GM12878 (cell line): Measurements from ENCODE around the gene CCL16. TPM values are rescaled to one million over a fixed set of nuclear protein-coding genes. Genes with fewer than 3 reads are reported as not detected.

ENCODE experiments used
- ATAC-seq: fragments of 200-7000 bp; cut with Tn5 transposase; 3 replicates; pipeline ENCODE4 v1.9.1; 2020; ENCODE audit warnings: mild to moderate bottlenecking, moderate library complexity
- BruUV-seq: library from RNA; stranded (reverse); fragments of 400-500 nt; replicated peaks from 2 replicates; lab custom pipeline; 2021; lab: Mats Ljungman, UMichigan
- CTCF ChIA-PET: fragments of 300-600 bp; sonication (Branson Sonifier 250); formaldehyde crosslinking; extraction: SDS; loops from one replicate; lab custom pipeline; 2021; ENCODE audit warnings: inconsistent platforms; lab: Yijun Ruan, JAX
- POLR2A ChIA-PET: fragments of 350-600 bp; formaldehyde crosslinking; extraction: SDS; loops from one replicate; lab custom pipeline; 2021; ENCODE audit warnings: inconsistent platforms; lab: Charles Lee
- RAD21 ChIA-PET: fragments of 300-600 bp; sonication (Branson Sonifier 250); formaldehyde crosslinking; loops from one replicate; lab custom pipeline; 2023; ENCODE audit warnings: antibody characterized with exemption; ENCODE audit not compliant: unreplicated experiment; lab: Charles Lee
- SMC1A ChIA-PET: fragments of 300-600 bp; sonication (Branson Sonifier 250); formaldehyde crosslinking; loops from one replicate; lab custom pipeline; 2023; ENCODE audit not compliant: unreplicated experiment, uncharacterized antibody; lab: Charles Lee
- DNase-seq: peaks from one replicate; pipeline ENCODE4 v3.0.0-alpha.2; 2011; ENCODE audit warnings: low read depth, low spot score
- FAIRE-seq: peaks from 3 replicates; lab custom pipeline; 2011; peaks lifted over from hg19 to GRCh38; lab: Jason Lieb, UNC
- H2AFZ ChIP-seq: 2 replicates; pipeline ENCODE4 v1.6.0; 2011; ENCODE audit warnings: low read depth, low read length, control low read depth; ENCODE audit not compliant: control insufficient read depth
- H3K27ac ChIP-seq: 2 replicates; pipeline ENCODE4 v1.5.1; 2011; ENCODE audit warnings: control low read depth; ENCODE audit not compliant: control insufficient read depth, insufficient read depth
- H3K27me3 ChIP-seq, 2 experiments: replicated peaks in 1 of 2; 2 replicates each; pipeline versions ENCODE4 v1.6.0 to v1.6.1; 2011; ENCODE audit warnings: low read length in 1 of 2; ENCODE audit not compliant: control insufficient read depth in 2 of 2, insufficient read depth in 2 of 2
- H3K36me3 ChIP-seq, 2 experiments: 2 replicates each; pipeline ENCODE4 v1.5.1; 2011; ENCODE audit warnings: low read length in 1 of 2; ENCODE audit not compliant: control insufficient read depth in 2 of 2, insufficient read depth in 2 of 2
- H3K4me1 ChIP-seq: 2 replicates; pipeline ENCODE4 v1.6.1; 2011; ENCODE audit warnings: mild to moderate bottlenecking, low read length, moderate library complexity, mixed read lengths; ENCODE audit not compliant: control insufficient read depth, insufficient read depth
- H3K4me2 ChIP-seq: 2 replicates; pipeline ENCODE4 v1.6.0; 2011; ENCODE audit warnings: control low read depth; ENCODE audit not compliant: control insufficient read depth, insufficient read depth
- H3K4me3 ChIP-seq: fragments of 200-600 bp; sonication (generic); 2 replicates; pipeline ENCODE4 v1.5.1; 2016
- H3K79me2 ChIP-seq: 2 replicates; pipeline ENCODE4 v1.6.0; 2011; ENCODE audit warnings: low read length; ENCODE audit not compliant: control insufficient read depth, insufficient read depth
- H3K9ac ChIP-seq: 2 replicates; pipeline ENCODE4 v1.8.0; 2011; ENCODE audit warnings: low read length, control low read depth, mixed read lengths; ENCODE audit not compliant: control insufficient read depth, insufficient read depth
- H3K9me3 ChIP-seq: replicated peaks from 3 replicates; pipeline ENCODE4 v1.5.1; 2011; ENCODE audit warnings: mild to moderate bottlenecking, low read length; ENCODE audit not compliant: control insufficient read depth, insufficient read depth
- H4K20me1 ChIP-seq: 2 replicates; pipeline ENCODE4 v1.6.0; 2011; ENCODE audit not compliant: control insufficient read depth, insufficient read depth
- BRCA1 ChIP-seq: IDR thresholded peaks from 2 replicates; pipeline ENCODE4 v1.6.1; 2011; ENCODE audit warnings: low read depth, low read length, improper control_type of control experiment
- EZH2 ChIP-seq: IDR thresholded peaks from 2 replicates; pipeline ENCODE4 v1.6.1; 2012; ENCODE audit warnings: low read depth, mild to moderate bottlenecking, control low read depth, inconsistent platforms, low read length, borderline replicate concordance; ENCODE audit not compliant: control insufficient read depth
- HDAC2 ChIP-seq: fragments of 200-600 bp; sonication (generic); IDR thresholded peaks from 2 replicates; pipeline ENCODE4 v1.6.1; 2017
- HDGF ChIP-seq: fragments of 450-650 bp; IDR thresholded peaks from 2 replicates; pipeline ENCODE4 v1.6.1; 2016; ENCODE audit warnings: antibody characterized with exemption
- KAT2A ChIP-seq: conservative IDR thresholded peaks from 2 replicates; pipeline ENCODE4 v1.6.1; 2011; ENCODE audit warnings: low read depth, low read length; ENCODE audit not compliant: control insufficient read depth
- MEF2A ChIP-seq: IDR thresholded peaks from 2 replicates; pipeline ENCODE4 v1.6.1; 2011; ENCODE audit warnings: low read depth, mild to moderate bottlenecking, low read length, moderate library complexity; ENCODE audit not compliant: insufficient read depth
- MLLT1 ChIP-seq: fragments of 450-650 bp; IDR thresholded peaks from 2 replicates; pipeline ENCODE4 v1.6.1; 2016; ENCODE audit warnings: mild to moderate bottlenecking
- MYB ChIP-seq: fragments of 150-350 bp; IDR thresholded peaks from 2 replicates; pipeline ENCODE4 v1.6.1; 2014; ENCODE audit warnings: mild to moderate bottlenecking, low read depth, low read length, borderline replicate concordance
- MYC ChIP-seq: IDR thresholded peaks from 2 replicates; pipeline ENCODE4 v1.6.1; 2011; ENCODE audit warnings: mild to moderate bottlenecking, low read length, moderate library complexity, inconsistent platforms; ENCODE audit not compliant: insufficient read depth, insufficient replicate concordance, insufficient read length, severe bottlenecking
- NFYA ChIP-seq: IDR thresholded peaks from 2 replicates; pipeline ENCODE4 v1.6.1; 2011; ENCODE audit warnings: low read depth, mild to moderate bottlenecking, low read length, improper control_type of control experiment, borderline replicate concordance
- POLR2AphosphoS2 ChIP-seq: IDR thresholded peaks from 2 replicates; pipeline ENCODE4 v1.6.1; 2011; ENCODE audit warnings: low read depth, mild to moderate bottlenecking, low read length, improper control_type of control experiment, moderate library complexity
- POLR2AphosphoS5 ChIP-seq: IDR thresholded peaks from 2 replicates; pipeline ENCODE4 v1.6.1; 2011; ENCODE audit warnings: mild to moderate bottlenecking, low read length, inconsistent platforms
- SMAD5 ChIP-seq: IDR thresholded peaks from 2 replicates; pipeline ENCODE4 v1.6.1; 2016; ENCODE audit warnings: antibody characterized with exemption, low read depth
- STAT1 ChIP-seq: fragments of 450-650 bp; conservative IDR thresholded peaks from 2 replicates; pipeline ENCODE4 v1.6.1; 2014; ENCODE audit warnings: antibody characterized with exemption, mild to moderate bottlenecking
- USF1 ChIP-seq: IDR thresholded peaks from 2 replicates; pipeline ENCODE4 v1.6.1; 2011; ENCODE audit warnings: borderline replicate concordance, low read depth, mild to moderate bottlenecking, moderate library complexity, mixed read lengths, low read length; ENCODE audit not compliant: insufficient read depth; ENCODE audit errors: extremely low read length
- YBX1 ChIP-seq: fragments of 450-650 bp; IDR thresholded peaks from 2 replicates; pipeline ENCODE4 v1.6.1; 2016; ENCODE audit warnings: antibody characterized with exemption
- ZBTB4 ChIP-seq: fragments of 450-650 bp; formaldehyde crosslinking; IDR thresholded peaks from 2 replicates; pipeline ENCODE4 v1.4.0; 2022; ENCODE audit warnings: mild to moderate bottlenecking, moderate library complexity
- ZNF24 ChIP-seq: fragments of 450-650 bp; IDR thresholded peaks from 2 replicates; pipeline ENCODE4 v1.6.1; 2017; ENCODE audit warnings: antibody characterized with exemption, mild to moderate bottlenecking
- in situ Hi-C: fragments of 300-500 bp; cut with MboI; formaldehyde crosslinking; loops from 9 replicates; pipeline ENCODE4 v1.14.3; 2018; ENCODE audit warnings: mixed read lengths
- intact Hi-C: fragments of 100-400 bp; cut with micrococcal nuclease; formaldehyde crosslinking; loops from one replicate; pipeline ENCODE4 v1.14.2; 2022; ENCODE audit not compliant: unreplicated experiment
- polyA plus RNA-seq, 11 experiments: library from polyadenylated mRNA; depleted of rRNA in 4 of 11; unstranded in 6 of 11; stranded (reverse) in 5 of 11; fragments of >200 nt; fragmentation: Nextera tagmentation in 4 of 11; fragmentation: Illumina TruSeq in 1 of 11; extraction: Ambion mirVana in 4 of 11; extraction: Trizol in 1 of 11; gene quantifications; 1 replicate in 1 of 11; 2 replicates in 10 of 11; pipeline versions ENCODE4 v1.2.1 to v1.2.3, GENCODE V29; 2011 to 2016; ENCODE audit warnings: inconsistent platforms in 2 of 11, missing spikeins in 2 of 11, low read depth in 1 of 11
- total RNA-seq, 4 experiments: library from RNA; depleted of rRNA in 3 of 4; stranded (reverse); fragments of >200 nt in 3 of 4; fragmentation: Illumina TruSeq in 1 of 4; extraction: Trizol in 1 of 4; gene quantifications; 2 replicates each; pipeline versions ENCODE4 v1.2.1 to v1.2.3, GENCODE V29; 2013 to 2021

The CCL16 gene
- total and polyA plus RNA-seq, 10 of the 15 experiments (the other 5 are each of a cell fraction or from before 2014, with no cell fraction given), result not detected

GRCh38 chr17:35930211-35931065 is 50.9 kb downstream of the CCL16 start, which contains the start of gene RDM1 (continued):
- 0 out of 2 replicates have a peak, but pooled peaks have one; percentile 22 for TF ChIP-seq MLLT1
- TF ChIP-seq SMAD5, result no peak
- no peak for TF ChIP-seq KAT2A
- 0 out of 2 replicates have a peak, but pooled peaks have one; percentile 57 for TF ChIP-seq STAT1

GRCh38 chr17:35927714-35928113 is 53.6 kb downstream of the CCL16 start:
- Histone ChIP-seq H3K27ac (no peak overlapping the region), H3K79me2 (no peaks in the 10 kb centered on the region), H3K27me3 (no peaks in the 10 kb centered on the region)
- intact Hi-C loops, result no loop called here
- no peak for DNase-seq
- BruUV-seq, result no TSS peak
- TF ChIP-seq ZBTB4 (CRISPR knock-in tag) (no peak), BRCA1 (no peak), ZNF24 (no peak), MEF2A (no peak), MYC (no peak), HDAC2 (no peak), POLR2AphosphoS5 (no peak), NFYA (no peak), USF1 (no peak), EZH2 (no peak), MYB (no peak), HDGF (no peak), POLR2AphosphoS2 (no peak), YBX1 (no peak)
- TF ChIP-seq, all 136 proteins: peak for 0
- CTCF ChIA-PET, result no interaction called here
- SMC1A ChIA-PET, result interaction anchor here (0.7 to 1.3 kb wide), 3 partner anchors 9 to 76 kb away, joined by 3 to 5 read pairs (median 4); no protein-coding TSS in a partner anchor
- POLR2A ChIA-PET, result no interaction called here
- FAIRE-seq (no peak), ATAC-seq (no peak)
- Histone ChIP-seq H3K9me3 (no peaks in the 10 kb centered on the region), H4K20me1 (no peaks in the 10 kb centered on the region), H3K4me2 (no peak overlapping the region), H3K4me1 (peaks cover 5% of the 10 kb centered on the region; the same call in 1 of the 2 replicates), H3K36me3 (no peaks in the 10 kb centered on the region), H3K4me3 (no peak overlapping the region), H2AFZ (no peak overlapping the region), H3K9ac (no peak overlapping the region)
- in situ Hi-C loops, result no loop called here
- RAD21 ChIA-PET, result no interaction called here
